Measurements from ENCODE around the gene CAMP.
"Not testable (repeated sequence)": the region's sequence is repeated elsewhere in the genome, so short reads cannot be mapped to it uniquely, and the experiment has no call there.

CAMP gene

DNA sequence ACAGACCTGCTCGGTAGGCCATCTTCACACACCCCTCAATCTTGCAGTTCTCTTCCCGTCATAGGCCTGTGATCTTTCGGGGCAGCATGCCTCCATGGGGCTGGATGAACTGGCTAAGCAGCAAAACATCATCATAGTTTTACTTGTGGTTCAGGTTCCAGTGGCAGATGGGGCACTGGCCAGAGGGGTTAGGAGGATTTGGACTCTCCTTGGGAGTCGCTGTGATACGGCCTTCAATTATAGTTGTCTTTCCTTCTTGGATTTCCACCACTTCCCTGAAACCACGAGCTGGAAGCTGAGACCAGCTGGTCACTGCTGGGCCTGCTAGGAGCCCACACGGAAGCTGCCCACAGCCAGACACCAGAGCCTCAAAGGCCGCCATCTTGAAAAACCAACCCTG, 33.3 kb downstream of the CAMP start:
- DNase-seq (ENCODE audit: low read depth in 2 of 2), result no peak

- DNase-seq (ENCODE audit: low read depth in 2 of 2), result no peak
Measured at GRCh38 chr3:48258530-48258929, 35.2 kb downstream of the CAMP start.

DNA sequence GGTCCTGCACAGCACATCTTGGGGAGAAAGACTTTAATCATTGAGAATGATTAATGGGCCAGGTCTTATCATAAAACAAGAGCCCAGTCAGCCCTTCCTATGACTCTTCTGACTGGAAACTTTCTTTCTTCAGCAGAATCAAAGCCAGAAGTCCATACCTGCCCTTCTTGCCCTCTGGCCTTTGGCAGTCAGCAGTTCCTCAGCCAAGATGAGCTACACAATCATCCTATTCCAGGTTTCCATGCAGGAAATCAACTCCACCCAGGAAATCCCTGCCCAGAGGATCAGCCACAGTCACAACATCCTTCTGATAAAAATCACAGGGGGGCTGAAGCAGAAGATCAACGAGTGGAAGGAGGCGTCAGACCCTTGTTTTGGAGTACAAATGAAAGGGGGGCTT, 44.5 kb downstream of the CAMP start:
- no peak for DNase-seq (ENCODE audit: low read depth in 2 of 2)

GRCh38 chr3:48268381-48268935, 45.2 kb downstream of the CAMP start:
- DNase-seq (ENCODE audit: low read depth in 2 of 2), result peak; percentile 66 to 92

DNA sequence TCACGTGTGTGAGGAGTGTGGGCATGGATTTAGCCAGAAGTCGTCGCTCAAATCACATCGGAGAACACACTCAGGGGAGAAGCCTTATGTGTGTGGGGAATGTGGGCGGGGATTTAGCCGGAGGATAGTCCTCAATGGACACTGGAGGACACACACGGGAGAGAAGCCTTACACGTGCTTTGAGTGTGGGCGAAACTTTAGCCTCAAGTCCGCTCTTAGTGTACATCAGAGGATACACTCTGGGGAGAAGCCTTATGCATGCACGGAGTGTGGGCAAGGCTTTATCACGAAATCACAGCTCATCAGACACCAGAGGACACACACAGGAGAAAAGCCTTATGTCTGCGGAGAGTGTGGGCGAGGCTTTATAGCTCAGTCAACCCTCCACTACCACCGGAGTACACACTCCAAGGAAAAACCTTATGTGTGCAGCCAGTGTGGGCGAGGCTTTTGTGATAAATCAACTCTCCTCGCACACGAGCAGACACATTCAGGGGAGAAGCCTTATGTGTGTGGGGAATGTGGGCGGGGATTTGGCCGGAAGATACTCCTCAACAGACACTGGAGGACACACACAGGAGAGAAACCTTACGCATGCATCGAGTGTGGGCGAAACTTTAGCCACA, 45.8 kb downstream of the CAMP start:
- peak in 1 of 2 donors; percentile 64 for DNase-seq (ENCODE audit: low read depth in 2 of 2)

- no peak for DNase-seq (ENCODE audit: low read depth in 2 of 2)
Measured at GRCh38 chr3:48269592-48269991, 46.3 kb downstream of the CAMP start.

DNA sequence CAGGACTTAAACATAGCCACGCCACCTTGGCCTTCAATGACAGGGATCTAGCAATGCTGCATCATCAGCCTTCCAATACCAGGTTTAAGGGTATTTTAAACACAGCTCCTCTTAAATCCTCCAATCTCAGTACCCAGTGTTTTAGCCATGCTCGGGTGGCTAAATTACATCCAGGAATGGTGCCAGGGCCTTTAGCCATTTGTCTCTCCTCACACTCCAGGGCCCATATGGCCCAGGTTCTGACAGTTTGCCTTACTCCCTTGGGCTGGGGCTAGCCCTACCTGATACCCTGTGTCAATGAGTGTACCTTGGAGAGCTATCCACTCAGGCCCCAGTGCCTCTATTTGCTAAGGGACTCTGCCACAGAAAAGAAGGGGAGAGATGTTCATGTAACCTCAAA, 47.0 kb downstream of the CAMP start:
- no peak for DNase-seq (ENCODE audit: low read depth in 2 of 2)

GRCh38 chr3:48271223-48271622, 47.9 kb downstream of the CAMP start:
- not testable (repeated sequence) for DNase-seq (ENCODE audit: low read depth in 2 of 2)

DNA sequence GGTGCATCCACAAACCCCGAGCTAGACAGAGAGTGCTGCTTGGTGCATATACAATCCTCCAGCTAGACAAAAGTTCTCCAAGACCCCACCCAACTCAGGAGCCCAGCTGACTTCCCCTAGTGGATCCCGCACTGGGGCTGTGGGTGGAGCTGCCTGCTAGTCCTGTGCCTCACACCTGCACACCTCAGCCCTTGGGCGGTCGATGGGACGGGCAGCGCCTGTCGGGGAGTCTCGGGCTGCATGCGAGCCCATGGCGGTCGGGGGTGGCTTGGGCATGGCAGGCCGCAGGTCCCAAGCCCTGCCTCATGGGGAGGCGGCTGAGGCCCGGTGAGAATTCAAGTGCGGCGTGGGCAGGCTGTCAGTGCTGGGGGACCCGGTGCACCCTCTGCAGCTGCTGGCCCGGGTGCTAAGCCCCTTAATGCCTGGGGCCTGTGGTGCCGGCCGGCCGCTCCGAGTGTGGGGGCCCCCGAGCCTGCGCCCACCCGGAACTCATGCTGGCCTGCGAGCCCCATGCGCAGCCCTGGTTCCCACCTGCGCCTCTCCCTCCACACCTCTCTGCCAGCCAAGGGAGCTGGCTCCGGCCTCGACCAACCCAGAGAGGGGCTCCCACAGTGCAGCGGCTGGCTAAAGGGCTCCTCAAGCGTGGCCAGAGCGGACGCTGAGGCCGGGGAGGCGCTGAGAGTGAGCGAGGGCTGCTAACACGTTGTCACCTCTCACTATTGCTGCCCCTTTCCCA, 48.6 kb downstream of the CAMP start:
- DNase-seq (ENCODE audit: low read depth in 2 of 2), result no peak

- peak in 1 of 2 donors; percentile 12 for DNase-seq (ENCODE audit: low read depth in 2 of 2)
Measured at GRCh38 chr3:48273594-48274211, 50.4 kb downstream of the CAMP start.

DNA sequence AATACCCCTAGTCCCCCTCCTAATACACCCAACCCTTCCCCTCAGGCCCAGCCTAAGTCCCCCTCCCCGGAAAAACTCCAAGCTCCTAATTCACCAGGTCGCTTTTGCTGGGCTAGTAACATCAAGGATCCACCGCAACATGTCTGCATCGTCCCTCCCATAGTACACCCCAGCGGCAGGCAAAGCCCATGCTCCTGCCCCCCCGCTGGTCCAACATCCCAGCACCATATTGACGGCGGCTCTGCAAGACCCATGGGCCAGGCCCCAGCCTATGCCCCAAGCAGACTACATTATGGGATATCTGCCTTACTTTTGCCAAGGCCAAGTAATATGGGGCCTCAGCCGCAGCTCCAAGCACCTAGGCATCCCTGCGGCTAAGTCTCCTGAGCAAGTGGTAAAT, 51.2 kb downstream of the CAMP start:
- no peak for DNase-seq (ENCODE audit: low read depth in 2 of 2)
